GM23338 (cell line): ENCODE measurements around the gene ETV6.

Experiments used
- CREB1 ChIP-seq: fragments of 250-450 bp; sonication (Bioruptor Pico); IDR thresholded peaks from 2 replicates; pipeline ENCODE4 v1.5.0; 2020; ENCODE audit warnings: low read depth, mild to moderate bottlenecking, moderate library complexity
- EZH2 ChIP-seq: fragments of 200-600 bp; sonication (generic); IDR thresholded peaks from one replicate; pipeline ENCODE4 v1.8.0; 2017; ENCODE audit warnings: antibody characterized with exemption, mild to moderate bottlenecking, low read depth; ENCODE audit not compliant: unreplicated experiment
- EZH2phosphoT487 ChIP-seq: fragments of 200-600 bp; sonication (generic); IDR thresholded peaks from one replicate; pipeline ENCODE4 v1.8.1; 2018; ENCODE audit warnings: antibody characterized with exemption; ENCODE audit not compliant: unreplicated experiment
- JUNB ChIP-seq: IDR thresholded peaks from one replicate; pipeline ENCODE4 v1.6.1; 2016; ENCODE audit warnings: antibody characterized with exemption; ENCODE audit not compliant: unreplicated experiment
- NANOG ChIP-seq: IDR thresholded peaks from 2 replicates; pipeline ENCODE4 v1.6.1; 2016; ENCODE audit warnings: antibody characterized with exemption, borderline replicate concordance
- POLR2AphosphoS5 ChIP-seq: IDR thresholded peaks from 2 replicates; pipeline ENCODE4 v1.6.1; 2016; ENCODE audit warnings: antibody characterized with exemption, low read depth
- STAT1 ChIP-seq: IDR thresholded peaks from one replicate; pipeline ENCODE4 v1.6.1; 2016; ENCODE audit warnings: antibody characterized with exemption; ENCODE audit not compliant: unreplicated experiment
- ZNF331 ChIP-seq: fragments of 250-450 bp; sonication (Bioruptor Pico); IDR thresholded peaks from 2 replicates; pipeline ENCODE4 v1.5.0; 2020; ENCODE audit warnings: low read depth, mild to moderate bottlenecking, moderate library complexity
- TF ChIP-seq, protein P1 (sequence below), 2 experiments: fragments of 200-600 bp in 1 of 2; sonication (generic) in 1 of 2; conservative IDR thresholded peaks; 2 replicates each; pipeline versions ENCODE4 v1.5.1 to v1.6.1; 2016 to 2017; ENCODE audit warnings: antibody characterized with exemption in 2 of 2, low read depth in 2 of 2, mild to moderate bottlenecking in 2 of 2, moderate library complexity in 1 of 2
- TF ChIP-seq, protein P2 (sequence below): IDR thresholded peaks from one replicate; pipeline ENCODE4 v1.6.1; 2018; ENCODE audit warnings: antibody characterized with exemption; ENCODE audit not compliant: unreplicated experiment
- TF ChIP-seq, protein P3 (sequence below): IDR thresholded peaks from 2 replicates; pipeline ENCODE4 v1.6.1; 2016; ENCODE audit warnings: antibody characterized with exemption

DNA sequence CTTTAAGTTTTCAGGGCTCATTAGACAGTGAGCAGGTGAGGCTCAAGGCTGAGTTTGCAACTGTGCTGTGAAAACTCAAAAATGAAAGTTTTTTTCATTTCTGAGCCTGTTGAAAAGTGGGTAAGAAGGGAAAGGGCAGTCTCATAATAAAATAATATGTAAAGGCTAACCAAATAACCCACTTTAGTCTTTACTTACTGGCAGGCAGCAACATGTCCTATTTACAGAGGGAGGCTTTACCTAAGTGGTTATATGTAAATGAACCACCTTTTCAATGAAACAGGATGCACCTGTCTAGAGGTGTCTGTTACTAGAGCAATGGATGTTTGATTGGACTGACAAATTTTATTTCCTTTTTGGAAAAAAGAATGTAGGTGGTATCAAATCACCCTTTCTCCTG, 158.0 kb downstream of the ETV6 start:
- TF ChIP-seq, protein P1, sequence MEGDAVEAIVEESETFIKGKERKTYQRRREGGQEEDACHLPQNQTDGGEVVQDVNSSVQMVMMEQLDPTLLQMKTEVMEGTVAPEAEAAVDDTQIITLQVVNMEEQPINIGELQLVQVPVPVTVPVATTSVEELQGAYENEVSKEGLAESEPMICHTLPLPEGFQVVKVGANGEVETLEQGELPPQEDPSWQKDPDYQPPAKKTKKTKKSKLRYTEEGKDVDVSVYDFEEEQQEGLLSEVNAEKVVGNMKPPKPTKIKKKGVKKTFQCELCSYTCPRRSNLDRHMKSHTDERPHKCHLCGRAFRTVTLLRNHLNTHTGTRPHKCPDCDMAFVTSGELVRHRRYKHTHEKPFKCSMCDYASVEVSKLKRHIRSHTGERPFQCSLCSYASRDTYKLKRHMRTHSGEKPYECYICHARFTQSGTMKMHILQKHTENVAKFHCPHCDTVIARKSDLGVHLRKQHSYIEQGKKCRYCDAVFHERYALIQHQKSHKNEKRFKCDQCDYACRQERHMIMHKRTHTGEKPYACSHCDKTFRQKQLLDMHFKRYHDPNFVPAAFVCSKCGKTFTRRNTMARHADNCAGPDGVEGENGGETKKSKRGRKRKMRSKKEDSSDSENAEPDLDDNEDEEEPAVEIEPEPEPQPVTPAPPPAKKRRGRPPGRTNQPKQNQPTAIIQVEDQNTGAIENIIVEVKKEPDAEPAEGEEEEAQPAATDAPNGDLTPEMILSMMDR (conservative IDR thresholded peaks at IDR 0.05; ENCODE audit: low read depth in 2 of 2), result no peak
- no peak for TF ChIP-seq EZH2
- no peak for TF ChIP-seq CREB1 (CRISPR knock-in tag)
- no peak for TF ChIP-seq POLR2AphosphoS5
- TF ChIP-seq EZH2phosphoT487, result no peak
- TF ChIP-seq JUNB, result no peak
- TF ChIP-seq, protein P2, sequence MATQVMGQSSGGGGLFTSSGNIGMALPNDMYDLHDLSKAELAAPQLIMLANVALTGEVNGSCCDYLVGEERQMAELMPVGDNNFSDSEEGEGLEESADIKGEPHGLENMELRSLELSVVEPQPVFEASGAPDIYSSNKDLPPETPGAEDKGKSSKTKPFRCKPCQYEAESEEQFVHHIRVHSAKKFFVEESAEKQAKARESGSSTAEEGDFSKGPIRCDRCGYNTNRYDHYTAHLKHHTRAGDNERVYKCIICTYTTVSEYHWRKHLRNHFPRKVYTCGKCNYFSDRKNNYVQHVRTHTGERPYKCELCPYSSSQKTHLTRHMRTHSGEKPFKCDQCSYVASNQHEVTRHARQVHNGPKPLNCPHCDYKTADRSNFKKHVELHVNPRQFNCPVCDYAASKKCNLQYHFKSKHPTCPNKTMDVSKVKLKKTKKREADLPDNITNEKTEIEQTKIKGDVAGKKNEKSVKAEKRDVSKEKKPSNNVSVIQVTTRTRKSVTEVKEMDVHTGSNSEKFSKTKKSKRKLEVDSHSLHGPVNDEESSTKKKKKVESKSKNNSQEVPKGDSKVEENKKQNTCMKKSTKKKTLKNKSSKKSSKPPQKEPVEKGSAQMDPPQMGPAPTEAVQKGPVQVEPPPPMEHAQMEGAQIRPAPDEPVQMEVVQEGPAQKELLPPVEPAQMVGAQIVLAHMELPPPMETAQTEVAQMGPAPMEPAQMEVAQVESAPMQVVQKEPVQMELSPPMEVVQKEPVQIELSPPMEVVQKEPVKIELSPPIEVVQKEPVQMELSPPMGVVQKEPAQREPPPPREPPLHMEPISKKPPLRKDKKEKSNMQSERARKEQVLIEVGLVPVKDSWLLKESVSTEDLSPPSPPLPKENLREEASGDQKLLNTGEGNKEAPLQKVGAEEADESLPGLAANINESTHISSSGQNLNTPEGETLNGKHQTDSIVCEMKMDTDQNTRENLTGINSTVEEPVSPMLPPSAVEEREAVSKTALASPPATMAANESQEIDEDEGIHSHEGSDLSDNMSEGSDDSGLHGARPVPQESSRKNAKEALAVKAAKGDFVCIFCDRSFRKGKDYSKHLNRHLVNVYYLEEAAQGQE, result no peak
- no peak for TF ChIP-seq STAT1
- TF ChIP-seq, protein P3, sequence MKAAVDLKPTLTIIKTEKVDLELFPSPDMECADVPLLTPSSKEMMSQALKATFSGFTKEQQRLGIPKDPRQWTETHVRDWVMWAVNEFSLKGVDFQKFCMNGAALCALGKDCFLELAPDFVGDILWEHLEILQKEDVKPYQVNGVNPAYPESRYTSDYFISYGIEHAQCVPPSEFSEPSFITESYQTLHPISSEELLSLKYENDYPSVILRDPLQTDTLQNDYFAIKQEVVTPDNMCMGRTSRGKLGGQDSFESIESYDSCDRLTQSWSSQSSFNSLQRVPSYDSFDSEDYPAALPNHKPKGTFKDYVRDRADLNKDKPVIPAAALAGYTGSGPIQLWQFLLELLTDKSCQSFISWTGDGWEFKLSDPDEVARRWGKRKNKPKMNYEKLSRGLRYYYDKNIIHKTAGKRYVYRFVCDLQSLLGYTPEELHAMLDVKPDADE, result no peak
- no peak for TF ChIP-seq NANOG
- TF ChIP-seq ZNF331 (CRISPR knock-in tag), result no peak
